ENCODE measurements around the gene TRDN. TPM values are rescaled to one million over a fixed set of nuclear protein-coding genes. Genes with fewer than 3 reads are reported as not detected.
"Not testable (repeated sequence)": the region's sequence is repeated elsewhere in the genome, so short reads cannot be mapped to it uniquely, and the experiment has no call there.

The TRDN gene
- total and polyA plus RNA-seq, 2 donors, result 0.18 to 0.38 TPM

GRCh38 chr6:123587838-123588545 is 48.8 kb downstream of the TRDN start:
- no peak for DNase-seq (ENCODE audit: low read depth in 6 of 9, low spot score in 9 of 9)
- Histone ChIP-seq H3K27me3 (ENCODE audit: control insufficient read depth in 2 of 2, insufficient read depth in 1 of 2, low read length in 1 of 2) (no peaks in the 10 kb centered on the region), H3K4me3 (ENCODE audit: low read length in 2 of 2) (no peak overlapping the region), H3K4me1 (ENCODE audit: control insufficient read depth in 2 of 2, insufficient read depth in 2 of 2, low read length in 2 of 2) (no peaks in the 10 kb centered on the region), H3K9me3 (ENCODE audit: control insufficient read depth in 2 of 2, insufficient read depth in 1 of 2, low read length in 1 of 2) (no peaks in the 10 kb centered on the region), H3K27ac (ENCODE audit: low read depth in 1 of 2, low read length in 1 of 2) (no peak overlapping the region), H3K36me3 (ENCODE audit: control insufficient read depth in 2 of 2, insufficient read depth in 2 of 2, low read length in 1 of 2) (no peaks in the 10 kb centered on the region)
- WGBS, result 88% methylated on average over 4 of the region's 4 CpGs

- WGBS, result 95% methylated on average over 8 of the region's 8 CpGs
- H3K4me1 ChIP-seq (ENCODE audit: control insufficient read depth in 2 of 2, insufficient read depth in 2 of 2, low read length in 2 of 2); H3K9me3 ChIP-seq (ENCODE audit: control insufficient read depth in 2 of 2, insufficient read depth in 1 of 2, low read length in 1 of 2); H3K4me3 ChIP-seq (ENCODE audit: low read length in 2 of 2); H3K27ac ChIP-seq (ENCODE audit: low read depth in 1 of 2, low read length in 1 of 2); H3K36me3 ChIP-seq (ENCODE audit: control insufficient read depth in 2 of 2, insufficient read depth in 2 of 2, low read length in 1 of 2); H3K27me3 ChIP-seq (ENCODE audit: control insufficient read depth in 2 of 2, insufficient read depth in 1 of 2, low read length in 1 of 2); DNase-seq (ENCODE audit: low read depth in 6 of 9, low spot score in 9 of 9): not testable (repeated sequence)
Observed at GRCh38 chr6:123587407-123587806, 49.3 kb downstream of the TRDN start.

- Histone ChIP-seq H3K4me3 (ENCODE audit: low read length in 2 of 2) (no peak overlapping the region), H3K27ac (ENCODE audit: low read depth in 1 of 2, low read length in 1 of 2) (no peak overlapping the region), H3K36me3 (ENCODE audit: control insufficient read depth in 2 of 2, insufficient read depth in 2 of 2, low read length in 1 of 2) (no peaks in the 10 kb centered on the region), H3K9me3 (ENCODE audit: control insufficient read depth in 2 of 2, insufficient read depth in 1 of 2, low read length in 1 of 2) (no peaks in the 10 kb centered on the region), H3K4me1 (ENCODE audit: control insufficient read depth in 2 of 2, insufficient read depth in 2 of 2, low read length in 2 of 2) (no peaks in the 10 kb centered on the region), H3K27me3 (ENCODE audit: control insufficient read depth in 2 of 2, insufficient read depth in 1 of 2, low read length in 1 of 2) (no peaks in the 10 kb centered on the region)
- no peak for DNase-seq (ENCODE audit: low read depth in 6 of 9, low spot score in 9 of 9)
Observed at GRCh38 chr6:123580331-123580730, 56.4 kb downstream of the TRDN start.

GRCh38 chr6:123575188-123575587 is 61.6 kb downstream of the TRDN start:
- DNase-seq (ENCODE audit: low read depth in 6 of 9, low spot score in 9 of 9), result no peak
- H3K27ac ChIP-seq (ENCODE audit: low read depth in 1 of 2, low read length in 1 of 2), result no peak overlapping the region
- no peaks in the 10 kb centered on the region for H3K36me3 ChIP-seq (ENCODE audit: control insufficient read depth in 2 of 2, insufficient read depth in 2 of 2, low read length in 1 of 2)
- no peaks in the 10 kb centered on the region for H3K9me3 ChIP-seq (ENCODE audit: control insufficient read depth in 2 of 2, insufficient read depth in 1 of 2, low read length in 1 of 2)
- no peaks in the 10 kb centered on the region for H3K4me1 ChIP-seq (ENCODE audit: control insufficient read depth in 2 of 2, insufficient read depth in 2 of 2, low read length in 2 of 2)
- H3K4me3 ChIP-seq (ENCODE audit: low read length in 2 of 2), result no peak overlapping the region
- 98% methylated on average over 1 of the region's 1 CpG for WGBS
- H3K27me3 ChIP-seq (ENCODE audit: control insufficient read depth in 2 of 2, insufficient read depth in 1 of 2, low read length in 1 of 2), result no peaks in the 10 kb centered on the region

- no peak for DNase-seq (ENCODE audit: low read depth in 6 of 9, low spot score in 9 of 9)
- Histone ChIP-seq H3K9me3 (ENCODE audit: control insufficient read depth in 2 of 2, insufficient read depth in 1 of 2, low read length in 1 of 2) (no peaks in the 10 kb centered on the region), H3K4me1 (ENCODE audit: control insufficient read depth in 2 of 2, insufficient read depth in 2 of 2, low read length in 2 of 2) (no peaks in the 10 kb centered on the region), H3K4me3 (ENCODE audit: low read length in 2 of 2) (no peak overlapping the region), H3K27ac (ENCODE audit: low read depth in 1 of 2, low read length in 1 of 2) (no peak overlapping the region), H3K27me3 (ENCODE audit: control insufficient read depth in 2 of 2, insufficient read depth in 1 of 2, low read length in 1 of 2) (no peaks in the 10 kb centered on the region), H3K36me3 (ENCODE audit: control insufficient read depth in 2 of 2, insufficient read depth in 2 of 2, low read length in 1 of 2) (no peaks in the 10 kb centered on the region)
- 83% methylated on average over 7 of the region's 7 CpGs for WGBS
Observed at GRCh38 chr6:123570813-123571684, 65.7 kb downstream of the TRDN start.

GRCh38 chr6:123569575-123569974 is 67.2 kb downstream of the TRDN start:
- Histone ChIP-seq H3K36me3 (ENCODE audit: control insufficient read depth in 2 of 2, insufficient read depth in 2 of 2, low read length in 1 of 2) (no peaks in the 10 kb centered on the region), H3K9me3 (ENCODE audit: control insufficient read depth in 2 of 2, insufficient read depth in 1 of 2, low read length in 1 of 2) (no peaks in the 10 kb centered on the region), H3K27me3 (ENCODE audit: control insufficient read depth in 2 of 2, insufficient read depth in 1 of 2, low read length in 1 of 2) (no peaks in the 10 kb centered on the region), H3K4me1 (ENCODE audit: control insufficient read depth in 2 of 2, insufficient read depth in 2 of 2, low read length in 2 of 2) (no peaks in the 10 kb centered on the region), H3K4me3 (ENCODE audit: low read length in 2 of 2) (no peak overlapping the region), H3K27ac (ENCODE audit: low read depth in 1 of 2, low read length in 1 of 2) (no peak overlapping the region)
- DNase-seq (ENCODE audit: low read depth in 6 of 9, low spot score in 9 of 9), result no peak

GRCh38 chr6:123565529-123565928 is 71.2 kb downstream of the TRDN start:
- Histone ChIP-seq H3K4me3 (ENCODE audit: low read length in 2 of 2) (no peak overlapping the region), H3K36me3 (ENCODE audit: control insufficient read depth in 2 of 2, insufficient read depth in 2 of 2, low read length in 1 of 2) (no peaks in the 10 kb centered on the region), H3K27ac (ENCODE audit: low read depth in 1 of 2, low read length in 1 of 2) (no peak overlapping the region), H3K9me3 (ENCODE audit: control insufficient read depth in 2 of 2, insufficient read depth in 1 of 2, low read length in 1 of 2) (no peaks in the 10 kb centered on the region), H3K4me1 (ENCODE audit: control insufficient read depth in 2 of 2, insufficient read depth in 2 of 2, low read length in 2 of 2) (no peaks in the 10 kb centered on the region), H3K27me3 (ENCODE audit: control insufficient read depth in 2 of 2, insufficient read depth in 1 of 2, low read length in 1 of 2) (no peaks in the 10 kb centered on the region)
- WGBS, result 96% methylated on average over 10 of the region's 10 CpGs
- DNase-seq (ENCODE audit: low read depth in 6 of 9, low spot score in 9 of 9), result no peak

GRCh38 chr6:123564361-123564760 is 72.4 kb downstream of the TRDN start:
- no peak for DNase-seq (ENCODE audit: low read depth in 6 of 9, low spot score in 9 of 9)
- H3K4me1 ChIP-seq (ENCODE audit: control insufficient read depth in 2 of 2, insufficient read depth in 2 of 2, low read length in 2 of 2), result no peaks in the 10 kb centered on the region
- WGBS, result 48% methylated on average over 3 of the region's 3 CpGs
- H3K4me3 ChIP-seq (ENCODE audit: low read length in 2 of 2), result no peak overlapping the region
- H3K9me3 ChIP-seq (ENCODE audit: control insufficient read depth in 2 of 2, insufficient read depth in 1 of 2, low read length in 1 of 2), result no peaks in the 10 kb centered on the region
- H3K36me3 ChIP-seq (ENCODE audit: control insufficient read depth in 2 of 2, insufficient read depth in 2 of 2, low read length in 1 of 2), result no peaks in the 10 kb centered on the region
- H3K27me3 ChIP-seq (ENCODE audit: control insufficient read depth in 2 of 2, insufficient read depth in 1 of 2, low read length in 1 of 2), result no peaks in the 10 kb centered on the region
- H3K27ac ChIP-seq (ENCODE audit: low read depth in 1 of 2, low read length in 1 of 2), result no peak overlapping the region

- Histone ChIP-seq H3K27ac (ENCODE audit: low read depth in 1 of 2, low read length in 1 of 2) (no peak overlapping the region), H3K4me3 (ENCODE audit: low read length in 2 of 2) (no peak overlapping the region)
Observed at GRCh38 chr6:123562677-123563076, 74.1 kb downstream of the TRDN start.

More at GRCh38 chr6:123562677-123563076, 74.1 kb downstream of the TRDN start:
- DNase-seq (ENCODE audit: low read depth in 6 of 9, low spot score in 9 of 9), result no peak
- H3K4me1 ChIP-seq (ENCODE audit: control insufficient read depth in 2 of 2, insufficient read depth in 2 of 2, low read length in 2 of 2), result no peaks in the 10 kb centered on the region
- H3K36me3 ChIP-seq (ENCODE audit: control insufficient read depth in 2 of 2, insufficient read depth in 2 of 2, low read length in 1 of 2), result no peaks in the 10 kb centered on the region
- no peaks in the 10 kb centered on the region for H3K9me3 ChIP-seq (ENCODE audit: control insufficient read depth in 2 of 2, insufficient read depth in 1 of 2, low read length in 1 of 2)
- no peaks in the 10 kb centered on the region for H3K27me3 ChIP-seq (ENCODE audit: control insufficient read depth in 2 of 2, insufficient read depth in 1 of 2, low read length in 1 of 2)

All from thymus (tissue), 11 donors.